ENCODE results near the gene LPCAT2. TPM values are rescaled to one million over a fixed set of nuclear protein-coding genes. Genes with fewer than 3 reads are reported as not detected.
A peak's percentile ranks its signal among the peaks of the same experiment; 100 is the strongest.

LPCAT2 gene
- total RNA-seq (2021; ENCODE audit: unreplicated experiment) (62.1 TPM), Bru-seq, nascent RNA (percentile 89 among the genes with signal in this experiment), BruChase-seq, experiment 1, labeled RNA remaining after a 2-hour chase (percentile 83 among the genes with signal in this experiment), BruChase-seq, experiment 2, labeled RNA remaining after a 6-hour chase (percentile 87 among the genes with signal in this experiment)
- 44.4 TPM for polyA plus RNA-seq (2012; ENCODE audit: insufficient read length)
- long read RNA-seq, full-length matches to known transcripts = 84 of 117 reads
- long read RNA-seq, partial matches to known transcripts = 15 of 117 reads
- long read RNA-seq, other reads (novel, unspliced or antisense) = 18 of 117 reads

- H3K4me3 ChIP-seq (ENCODE audit: low read depth in 2 of 2, low read length in 2 of 2) = peak within 1 kb of the TSS; percentile 81 to 82
- no peak for DNase-seq (ENCODE audit: low read depth, low spot score)
- in situ Hi-C loops (cut with HindIII; ENCODE audit: low pct_unique_long_range_greater_than_20kb, low sequenced_read_pairs) = no loop called here
- H3K9me3 ChIP-seq (ENCODE audit: control insufficient read depth, insufficient read depth, low read depth, low read length) = peaks cover 6% of the 10 kb centered on the region; the same call in 1 of the 2 replicates
- ChIA-PET POLR2A (no interaction called here), CTCF (no interaction called here)
- H3K36me3 ChIP-seq (ENCODE audit: control insufficient read depth, insufficient read depth, low read length) = no peaks in the 10 kb centered on the region; the same call in 1 of the 2 replicates
- intact Hi-C loops (cut with micrococcal nuclease; ENCODE audit: unreplicated experiment) = no loop called here
- peak within 1 kb of the TSS; percentile 77 for H3K27ac ChIP-seq (ENCODE audit: low read length)
- no TSS peak for BruUV-seq (replicated peaks)
- H3K4me1 ChIP-seq (ENCODE audit: control insufficient read depth, insufficient read depth, low read length) = peaks cover 10% of the 10 kb centered on the region
- no peaks in the 10 kb centered on the region for H3K27me3 ChIP-seq (ENCODE audit: control insufficient read depth, insufficient read depth, low read length)
- TF ChIP-seq POLR2AphosphoS5 (IDR thresholded peaks at IDR 0.05; ENCODE audit: low read depth, low read length) (peak; percentile 86), REST (IDR thresholded peaks at IDR 0.05; ENCODE audit: insufficient read depth in 1 of 2, low read depth in 2 of 2, low read length in 1 of 2) (no peak), CTCF (IDR thresholded peaks at IDR 0.05) (no peak), SIN3A (IDR thresholded peaks at IDR 0.05; ENCODE audit: borderline replicate concordance, insufficient read depth, low read depth, low read length) (peak; percentile 11; the same call in 1 of the 2 replicates)
- peak; percentile 96 for ATAC-seq
These were observed at the start of gene LPCAT2 for GRCh38 chr16:55508941-55509931. LPCAT2 (plus strand) TSS chr16:55509072; CDS start chr16:55509182, 110 bp downstream.

GRCh38 chr16:55462241-55462640 lies 46.6 kb upstream of the LPCAT2 start:
- Histone ChIP-seq H3K9me3 (ENCODE audit: control insufficient read depth, insufficient read depth, low read depth, low read length) (no peaks in the 10 kb centered on the region), H3K4me1 (ENCODE audit: control insufficient read depth, insufficient read depth, low read length) (peaks cover 8% of the 10 kb centered on the region), H3K27ac (ENCODE audit: low read length) (no peak overlapping the region), H3K4me3 (ENCODE audit: low read depth in 2 of 2, low read length in 2 of 2) (no peak overlapping the region), H3K27me3 (ENCODE audit: control insufficient read depth, insufficient read depth, low read length) (no peaks in the 10 kb centered on the region), H3K36me3 (ENCODE audit: control insufficient read depth, insufficient read depth, low read length) (no peaks in the 10 kb centered on the region)
- in situ Hi-C loops (cut with HindIII; ENCODE audit: low pct_unique_long_range_greater_than_20kb, low sequenced_read_pairs) = no loop called here
- no peak for ATAC-seq
- TF ChIP-seq SIN3A (IDR thresholded peaks at IDR 0.05; ENCODE audit: borderline replicate concordance, insufficient read depth, low read depth, low read length) (no peak), CTCF (IDR thresholded peaks at IDR 0.05) (no peak), POLR2AphosphoS5 (IDR thresholded peaks at IDR 0.05; ENCODE audit: low read depth, low read length) (no peak), TCF7L2 (IDR thresholded peaks at IDR 0.05; ENCODE audit: low read depth, low read length) (no peak), REST (IDR thresholded peaks at IDR 0.05; ENCODE audit: insufficient read depth in 1 of 2, low read depth in 2 of 2, low read length in 1 of 2) (no peak)
- ChIA-PET POLR2A (no interaction called here), CTCF (no interaction called here)
- no peak for DNase-seq (ENCODE audit: low read depth, low spot score)
- intact Hi-C loops (cut with micrococcal nuclease; ENCODE audit: unreplicated experiment) = no loop called here
- BruUV-seq (replicated peaks) = no TSS peak

Data from Panc1 (cell line).